ENCODE measurements around the gene RYR1.
"Not testable (repeated sequence)": the region's sequence is repeated elsewhere in the genome, so short reads cannot be mapped to it uniquely, and the experiment has no call there.

The RYR1 gene

DNA sequence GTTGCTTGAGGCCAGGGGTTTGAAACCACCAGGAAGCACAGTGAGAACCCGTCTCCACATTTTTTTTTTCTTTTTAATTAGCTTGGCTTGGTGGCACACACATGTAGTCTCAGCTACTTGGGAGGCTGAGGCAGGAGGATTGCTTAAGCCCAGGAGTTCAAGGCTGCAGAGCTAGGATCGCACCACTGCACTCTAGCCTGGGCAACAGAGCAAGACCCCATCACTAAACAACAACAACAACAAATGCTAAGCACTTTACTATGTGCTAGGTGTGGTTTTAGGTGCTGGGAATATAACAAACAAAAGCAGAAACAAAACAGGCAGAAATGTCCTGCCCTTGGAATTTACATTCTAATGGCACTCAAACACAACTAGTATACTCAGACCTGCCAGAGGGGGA lies 51.3 kb downstream of the RYR1 start:
- no peak overlapping the region for H3K27ac ChIP-seq
- no peak for DNase-seq (ENCODE audit: low read depth, low spot score)

DNA sequence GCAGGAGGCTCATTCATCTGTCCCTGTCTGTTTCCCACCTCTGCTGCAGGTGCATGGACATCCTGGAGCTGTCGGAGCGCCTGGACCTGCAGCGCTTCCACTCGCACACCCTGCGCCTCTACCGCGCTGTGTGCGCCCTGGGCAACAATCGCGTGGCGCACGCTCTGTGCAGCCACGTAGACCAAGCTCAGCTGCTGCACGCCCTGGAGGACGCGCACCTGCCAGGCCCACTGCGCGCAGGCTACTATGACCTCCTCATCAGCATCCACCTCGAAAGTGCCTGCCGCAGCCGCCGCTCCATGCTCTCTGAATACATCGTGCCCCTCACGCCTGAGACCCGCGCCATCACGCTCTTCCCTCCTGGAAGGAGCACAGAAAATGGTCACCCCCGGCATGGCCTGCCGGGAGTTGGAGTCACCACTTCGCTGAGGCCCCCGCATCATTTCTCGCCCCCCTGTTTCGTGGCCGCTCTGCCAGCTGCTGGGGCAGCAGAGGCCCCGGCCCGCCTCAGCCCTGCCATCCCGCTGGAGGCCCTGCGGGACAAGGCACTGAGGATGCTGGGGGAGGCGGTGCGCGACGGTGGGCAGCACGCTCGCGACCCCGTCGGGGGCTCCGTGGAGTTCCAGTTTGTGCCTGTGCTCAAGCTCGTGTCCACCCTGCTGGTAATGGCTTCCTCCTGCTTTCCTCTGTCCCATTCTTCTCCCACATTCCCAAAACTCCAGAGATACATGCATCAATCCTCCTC lies 52.2 kb downstream of the RYR1 start:
- no peak for DNase-seq (ENCODE audit: low read depth, low spot score)
- H3K27ac ChIP-seq, result no peak overlapping the region

DNA sequence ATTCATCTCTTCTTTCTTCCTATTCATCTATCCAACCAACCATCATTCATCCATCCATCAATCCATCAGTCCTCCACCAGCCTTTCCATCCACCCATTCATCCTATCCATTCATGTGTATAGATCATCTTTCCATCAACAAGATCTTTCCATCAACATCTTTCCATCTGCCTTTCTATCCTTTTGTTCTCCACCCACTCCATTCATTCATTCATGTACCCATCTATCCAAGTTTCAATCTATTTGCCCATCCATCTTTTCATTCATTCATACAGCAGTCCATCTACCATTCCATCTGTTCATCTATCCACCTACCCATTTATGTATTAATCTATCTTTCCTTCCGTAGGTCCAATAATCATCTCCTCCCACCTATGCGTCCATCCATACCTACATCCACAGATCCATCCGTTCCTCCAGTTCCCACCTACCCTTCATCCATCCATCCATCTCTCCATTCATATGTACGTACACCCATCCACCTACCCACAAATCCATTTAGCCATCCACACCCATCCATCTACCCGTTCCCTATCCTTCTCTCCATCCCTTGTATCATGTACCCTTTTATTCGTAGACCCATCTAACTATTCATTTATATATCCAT lies 53.3 kb downstream of the RYR1 start:
- no peak overlapping the region for H3K27ac ChIP-seq
- DNase-seq (ENCODE audit: low read depth, low spot score), result no peak

DNA sequence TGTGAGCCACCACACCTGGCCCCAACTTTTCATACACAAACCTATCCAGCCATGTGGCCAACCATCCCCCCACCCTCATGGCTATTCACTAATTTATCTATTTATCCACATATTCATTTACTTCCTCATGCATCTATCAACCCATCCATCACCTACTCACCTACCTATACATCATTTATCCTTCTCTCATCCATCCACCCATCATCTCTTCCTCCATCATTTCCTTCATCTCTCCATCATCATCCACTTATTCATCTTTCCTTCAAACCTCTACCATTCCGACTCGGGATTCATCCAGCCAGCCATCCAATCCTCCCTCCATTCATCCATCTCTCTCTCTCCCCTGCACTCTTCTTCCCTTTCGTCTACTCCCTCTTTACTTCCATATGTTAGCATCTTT lies 54.6 kb downstream of the RYR1 start:
- no peak for DNase-seq (ENCODE audit: low read depth, low spot score)

DNA sequence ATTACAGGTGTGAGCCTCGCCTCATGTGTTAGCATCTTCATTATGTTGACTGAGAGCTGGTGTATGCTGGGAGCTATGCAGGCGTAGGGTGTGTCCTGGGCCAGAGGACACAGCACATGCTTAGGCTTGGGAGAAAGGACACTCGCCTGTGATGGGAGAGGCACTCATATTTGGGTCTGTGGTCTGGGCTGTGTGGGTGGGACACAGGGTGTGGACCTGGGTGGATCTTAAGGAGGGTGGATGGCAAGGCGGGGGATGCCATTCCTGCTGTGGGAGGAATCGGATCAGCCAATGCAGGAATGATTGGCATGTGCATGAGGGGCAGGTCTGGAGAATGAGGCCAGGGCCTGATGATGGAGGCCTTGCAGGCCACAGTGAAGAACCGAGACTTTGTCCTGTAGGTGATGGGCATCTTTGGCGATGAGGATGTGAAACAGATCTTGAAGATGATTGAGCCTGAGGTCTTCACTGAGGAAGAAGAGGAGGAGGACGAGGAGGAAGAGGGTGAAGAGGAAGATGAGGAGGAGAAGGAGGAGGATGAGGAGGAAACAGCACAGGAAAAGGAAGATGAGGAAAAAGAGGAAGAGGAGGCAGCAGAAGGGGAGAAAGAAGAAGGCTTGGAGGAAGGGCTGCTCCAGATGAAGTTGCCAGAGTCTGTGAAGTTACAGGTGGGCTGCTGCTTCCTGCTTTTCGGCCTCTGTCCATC lies 55.4 kb downstream of the RYR1 start:
- no peak for DNase-seq (ENCODE audit: low read depth, low spot score)
- no peak overlapping the region for H3K27ac ChIP-seq

More for the DNA sequence above, 54.6 kb downstream of the RYR1 start:
- H3K27ac ChIP-seq, result no peak overlapping the region

DNA sequence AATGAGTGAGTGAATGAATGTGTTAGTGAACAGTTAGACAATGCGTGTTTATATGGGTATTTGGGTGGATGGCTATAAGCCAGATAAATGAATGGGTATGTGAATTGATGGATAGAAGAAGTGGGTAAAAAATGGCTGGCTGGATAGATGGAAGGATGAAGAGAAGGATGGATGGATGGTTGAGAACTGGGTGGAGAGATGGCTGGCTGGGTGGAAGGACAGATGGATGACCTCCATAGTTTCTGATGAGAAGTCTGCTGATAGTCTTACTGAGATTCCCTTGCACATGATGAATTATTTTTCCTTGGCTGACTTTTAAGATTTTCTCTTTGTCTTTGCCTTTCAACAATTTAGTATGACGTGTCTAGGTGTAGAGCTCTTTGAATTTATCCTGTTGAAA lies 57.4 kb downstream of the RYR1 start:
- DNase-seq (ENCODE audit: low read depth, low spot score), result no peak
- H3K27ac ChIP-seq, result no peak overlapping the region

DNA sequence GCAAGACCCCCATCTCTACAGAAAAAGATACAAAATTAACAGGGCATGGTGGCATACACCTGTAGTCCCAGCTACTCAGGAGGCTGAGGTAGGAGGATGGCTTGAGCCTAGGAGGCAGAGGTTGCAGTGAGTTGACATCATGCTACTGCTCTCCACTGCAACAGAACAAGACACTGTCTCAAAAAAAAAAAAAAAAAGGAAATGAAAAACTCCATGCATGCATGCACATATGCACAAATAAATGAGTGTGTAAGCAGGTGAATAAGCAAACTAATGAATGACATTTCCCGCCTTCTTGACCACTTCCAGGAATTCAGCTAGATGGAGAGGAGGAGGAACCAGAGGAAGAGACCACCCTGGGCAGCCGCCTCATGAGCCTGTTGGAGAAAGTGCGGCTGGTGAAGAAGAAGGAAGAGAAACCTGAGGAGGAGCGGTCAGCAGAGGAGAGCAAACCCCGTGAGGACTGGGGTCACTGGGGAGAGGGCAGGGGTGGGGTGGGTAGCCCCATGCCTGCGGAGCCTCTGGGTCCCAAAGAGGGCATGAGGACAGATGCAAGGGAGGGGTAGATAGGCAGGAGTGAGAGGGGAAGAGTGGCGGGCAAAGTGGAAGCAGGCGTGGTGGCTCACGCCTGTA lies 58.8 kb downstream of the RYR1 start:
- no peak for DNase-seq (ENCODE audit: low read depth, low spot score)
- H3K27ac ChIP-seq, result no peak overlapping the region

DNA sequence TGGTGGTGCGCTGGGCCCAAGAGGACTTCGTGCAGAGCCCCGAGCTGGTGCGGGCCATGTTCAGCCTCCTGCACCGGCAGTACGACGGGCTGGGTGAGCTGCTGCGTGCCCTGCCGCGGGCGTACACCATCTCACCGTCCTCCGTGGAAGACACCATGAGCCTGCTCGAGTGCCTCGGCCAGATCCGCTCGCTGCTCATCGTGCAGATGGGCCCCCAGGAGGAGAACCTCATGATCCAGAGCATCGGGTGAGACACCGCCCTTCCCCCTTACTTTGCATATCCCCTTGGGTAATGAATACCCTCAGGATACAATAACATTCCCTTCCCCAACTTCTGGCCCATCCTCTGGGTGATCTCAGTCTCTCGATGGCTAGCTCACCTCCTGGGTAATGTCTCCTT lies 60.9 kb downstream of the RYR1 start:
- no peak overlapping the region for H3K27ac ChIP-seq
- DNase-seq (ENCODE audit: low read depth, low spot score), result no peak

DNA sequence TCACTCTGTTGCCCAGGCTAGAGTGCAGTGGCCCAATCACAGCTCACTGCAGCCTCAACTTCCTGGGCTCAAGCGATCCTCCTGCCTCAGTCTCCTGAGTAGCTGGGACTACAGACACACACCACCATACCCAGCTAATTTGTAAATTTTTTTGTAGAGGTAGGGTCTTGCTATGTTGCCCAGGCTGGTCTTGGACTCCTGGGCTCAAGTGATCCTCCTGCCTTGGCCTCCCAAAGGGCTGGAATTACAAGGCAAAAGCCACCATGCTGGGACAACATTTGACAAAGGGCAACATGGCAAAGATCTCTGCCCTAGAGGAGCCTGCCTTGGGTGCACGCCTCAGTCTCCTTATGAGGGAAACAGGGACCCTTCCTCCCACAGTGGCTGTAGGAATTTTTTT lies 61.9 kb downstream of the RYR1 start:
- DNase-seq (ENCODE audit: low read depth, low spot score); H3K27ac ChIP-seq: not testable (repeated sequence)

DNA sequence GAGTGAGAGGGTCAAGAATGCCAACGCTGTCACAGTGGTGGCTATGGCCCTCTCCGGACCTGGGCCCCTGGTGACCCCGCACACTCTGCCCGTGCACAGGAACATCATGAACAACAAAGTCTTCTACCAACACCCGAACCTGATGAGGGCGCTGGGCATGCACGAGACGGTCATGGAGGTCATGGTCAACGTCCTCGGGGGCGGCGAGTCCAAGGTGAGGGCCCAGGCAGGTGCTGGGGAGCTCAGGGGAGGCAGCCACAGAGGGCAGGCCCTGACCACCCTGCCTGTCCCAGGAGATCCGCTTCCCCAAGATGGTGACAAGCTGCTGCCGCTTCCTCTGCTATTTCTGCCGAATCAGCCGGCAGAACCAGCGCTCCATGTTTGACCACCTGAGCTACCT lies 62.6 kb downstream of the RYR1 start:
- no peak overlapping the region for H3K27ac ChIP-seq
- no peak for DNase-seq (ENCODE audit: low read depth, low spot score)

DNA sequence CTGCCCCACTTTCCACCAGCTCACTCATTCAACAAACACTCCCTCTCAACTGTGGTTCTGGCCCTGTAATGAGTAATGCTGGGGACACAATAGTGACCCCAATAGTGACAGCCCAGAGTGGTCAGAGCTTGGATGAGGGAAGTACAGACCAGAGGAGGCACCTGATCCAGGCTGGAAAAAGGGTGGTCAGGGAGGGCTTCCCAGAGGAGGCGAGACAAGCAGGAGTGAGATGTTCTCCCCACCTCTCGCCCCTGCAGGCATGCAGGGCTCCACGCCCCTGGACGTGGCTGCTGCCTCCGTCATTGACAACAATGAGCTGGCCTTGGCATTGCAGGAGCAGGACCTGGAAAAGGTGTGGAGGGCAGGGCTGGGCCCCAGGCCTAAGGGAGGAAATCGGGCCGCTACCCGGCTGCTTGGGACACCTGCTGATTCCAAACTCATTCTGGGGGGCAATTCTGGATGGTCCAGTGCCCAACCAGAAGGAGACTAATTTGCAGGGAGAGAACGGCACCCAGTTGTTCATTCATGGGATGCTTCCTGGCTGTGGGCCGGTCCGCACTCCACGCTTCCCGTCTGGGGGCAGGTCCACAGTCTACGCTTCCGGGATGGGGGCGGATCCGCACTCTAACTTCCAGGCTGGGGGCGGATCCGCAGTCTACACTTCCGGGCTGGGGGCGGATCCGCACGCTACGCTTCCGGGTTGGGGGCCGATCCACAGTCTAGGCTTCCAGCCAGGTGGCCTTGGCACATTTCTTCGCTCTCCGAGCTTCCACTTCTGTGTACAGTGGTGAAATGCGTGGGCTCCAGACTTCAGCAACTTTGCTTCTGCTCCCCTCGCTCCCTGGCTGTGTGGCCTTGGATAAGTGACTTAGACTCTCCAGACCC lies 63.4 kb downstream of the RYR1 start:
- no peak overlapping the region for H3K27ac ChIP-seq
- no peak for DNase-seq (ENCODE audit: low read depth, low spot score)

DNA sequence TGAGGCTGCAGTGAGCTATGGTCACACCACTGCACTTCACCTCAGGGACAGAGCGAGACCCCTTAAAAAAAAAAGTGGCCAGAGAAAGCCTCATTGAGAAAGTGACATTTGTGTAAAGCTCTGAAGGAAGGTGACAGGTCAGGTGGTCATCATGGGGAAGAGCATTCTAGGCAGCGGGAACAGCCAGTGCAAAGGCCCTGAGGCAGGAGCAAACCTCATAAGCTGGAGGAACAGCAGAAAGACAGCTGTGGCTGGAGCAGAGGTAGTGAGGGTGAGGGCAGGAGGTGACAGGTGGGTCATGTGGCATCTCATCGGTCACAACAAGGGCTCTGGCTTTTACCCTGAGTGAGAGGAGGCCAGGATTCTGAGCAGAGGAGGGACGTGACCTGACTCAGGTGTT lies 64.4 kb downstream of the RYR1 start:
- no peak for DNase-seq (ENCODE audit: low read depth, low spot score)
- H3K27ac ChIP-seq, result no peak overlapping the region

DNA sequence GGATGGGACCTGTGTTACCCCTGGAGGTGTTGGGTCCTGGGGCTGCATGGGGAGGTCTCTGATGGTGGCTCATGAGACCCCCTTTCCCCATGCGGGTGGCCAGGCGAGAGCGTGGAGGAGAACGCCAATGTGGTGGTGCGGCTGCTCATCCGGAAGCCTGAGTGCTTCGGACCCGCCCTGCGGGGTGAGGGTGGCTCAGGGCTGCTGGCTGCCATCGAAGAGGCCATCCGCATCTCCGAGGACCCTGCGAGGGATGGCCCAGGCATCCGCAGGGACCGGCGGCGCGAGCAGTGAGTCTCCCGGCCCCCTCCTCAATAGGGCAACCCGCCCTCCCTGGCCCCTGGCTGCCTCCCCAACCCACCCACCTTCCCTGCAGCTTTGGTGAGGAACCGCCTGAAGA lies 66.0 kb downstream of the RYR1 start:
- no peak overlapping the region for H3K27ac ChIP-seq
- no peak for DNase-seq (ENCODE audit: low read depth, low spot score)

DNA sequence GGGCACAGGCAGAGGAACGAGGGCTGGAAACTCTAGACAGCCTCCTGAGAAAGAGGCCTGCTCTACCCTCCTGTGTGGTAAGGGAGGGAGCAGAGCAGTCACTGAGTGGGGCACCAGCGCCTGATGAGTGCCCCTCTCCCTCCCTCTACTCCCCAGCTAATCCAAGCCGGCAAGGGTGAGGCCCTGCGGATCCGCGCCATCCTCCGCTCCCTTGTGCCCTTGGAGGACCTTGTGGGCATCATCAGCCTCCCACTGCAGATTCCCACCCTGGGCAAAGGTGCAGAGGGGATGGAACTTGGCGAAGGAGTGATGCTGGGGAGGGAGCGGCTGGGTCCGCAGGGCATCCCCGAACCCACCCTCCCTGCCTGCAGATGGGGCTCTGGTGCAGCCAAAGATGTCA lies 67.0 kb downstream of the RYR1 start:
- no peak for DNase-seq (ENCODE audit: low read depth, low spot score)
- no peak overlapping the region for H3K27ac ChIP-seq

DNA sequence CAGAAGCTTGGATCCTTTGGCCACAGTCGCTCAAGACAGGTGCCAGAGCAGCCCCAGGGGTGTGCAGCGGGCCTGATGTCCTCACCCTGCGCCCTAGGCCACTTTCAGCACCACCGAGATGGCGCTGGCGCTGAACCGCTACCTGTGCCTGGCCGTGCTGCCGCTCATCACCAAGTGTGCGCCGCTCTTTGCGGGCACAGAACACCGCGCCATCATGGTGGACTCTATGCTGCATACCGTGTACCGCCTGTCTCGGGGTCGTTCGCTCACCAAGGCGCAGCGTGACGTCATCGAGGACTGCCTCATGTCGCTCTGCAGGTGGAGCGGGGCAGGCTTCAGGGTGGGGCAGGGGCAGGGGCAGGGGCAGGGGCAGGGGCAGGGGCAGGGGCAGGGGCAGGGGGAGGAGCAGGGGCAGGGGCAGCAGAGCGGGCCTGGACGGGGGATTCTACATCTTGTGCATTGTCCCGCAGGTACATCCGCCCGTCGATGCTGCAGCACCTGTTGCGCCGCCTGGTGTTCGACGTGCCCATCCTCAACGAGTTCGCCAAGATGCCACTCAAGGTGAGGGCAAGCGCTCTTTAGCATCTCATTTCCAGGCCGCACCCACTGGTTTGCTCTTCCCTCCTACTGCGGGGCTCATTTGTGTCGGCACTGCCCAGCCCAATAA lies 69.1 kb downstream of the RYR1 start:
- H3K27ac ChIP-seq, result no peak overlapping the region

DNA sequence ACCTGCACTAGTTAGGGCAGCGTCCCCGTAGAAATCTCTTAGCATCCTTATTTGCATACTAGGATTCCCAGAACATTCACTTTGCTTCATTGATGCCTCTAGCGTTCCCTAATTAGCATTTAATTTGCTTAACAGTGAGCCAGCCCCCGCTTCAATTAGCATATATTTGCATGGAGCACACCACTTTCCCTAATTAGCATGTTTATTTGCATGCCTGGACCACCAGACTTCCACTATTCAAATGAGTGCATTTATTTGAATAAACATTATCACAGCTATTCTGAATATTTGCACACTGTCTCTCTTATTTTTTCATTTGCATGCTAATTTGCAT lies 69.6 kb downstream of the RYR1 start:
- no peak for DNase-seq (ENCODE audit: low read depth, low spot score)
- H3K27ac ChIP-seq, result no peak overlapping the region

More for the DNA sequence above, 69.1 kb downstream of the RYR1 start:
- DNase-seq (ENCODE audit: low read depth, low spot score), result no peak

DNA sequence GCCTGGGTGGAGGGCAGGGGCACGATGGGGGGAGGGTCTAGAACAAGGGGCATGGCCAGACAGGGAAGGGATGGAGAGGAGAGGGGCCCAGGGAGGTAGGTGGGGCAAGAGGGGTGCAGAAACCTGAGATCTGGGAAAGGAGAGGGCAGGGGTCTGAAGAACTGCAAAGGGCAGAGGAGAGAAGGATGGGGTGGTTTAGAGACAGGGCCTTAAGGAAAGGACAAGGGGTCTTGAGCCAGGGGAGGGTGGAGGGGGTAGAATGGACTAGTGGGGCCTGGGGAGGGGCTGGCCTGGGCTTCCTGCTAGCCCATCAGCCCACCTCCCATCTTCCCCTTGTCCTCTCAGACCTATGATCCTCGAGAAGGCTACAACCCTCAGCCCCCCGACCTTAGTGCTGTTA lies 72.5 kb downstream of the RYR1 start:
- no peak for DNase-seq (ENCODE audit: low read depth, low spot score)

DNA sequence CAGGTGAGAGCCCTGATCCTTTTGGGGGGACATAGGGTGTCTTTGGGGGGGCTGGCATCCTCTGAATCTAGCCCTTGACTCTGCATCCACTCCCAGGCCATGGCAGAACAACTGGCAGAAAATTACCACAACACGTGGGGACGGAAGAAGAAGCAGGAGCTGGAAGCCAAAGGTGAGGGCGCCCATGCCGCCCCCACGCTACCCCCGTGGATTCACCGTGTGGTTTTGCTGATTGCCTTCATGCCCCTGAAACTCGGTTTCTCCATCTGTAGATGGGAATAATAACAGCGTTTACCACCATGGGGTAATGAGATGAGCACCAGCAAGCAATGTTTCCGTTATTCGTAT lies 72.9 kb downstream of the RYR1 start:
- no peak for DNase-seq (ENCODE audit: low read depth, low spot score)
- no peak overlapping the region for H3K27ac ChIP-seq

More for the DNA sequence above, 72.5 kb downstream of the RYR1 start:
- no peak overlapping the region for H3K27ac ChIP-seq

DNA sequence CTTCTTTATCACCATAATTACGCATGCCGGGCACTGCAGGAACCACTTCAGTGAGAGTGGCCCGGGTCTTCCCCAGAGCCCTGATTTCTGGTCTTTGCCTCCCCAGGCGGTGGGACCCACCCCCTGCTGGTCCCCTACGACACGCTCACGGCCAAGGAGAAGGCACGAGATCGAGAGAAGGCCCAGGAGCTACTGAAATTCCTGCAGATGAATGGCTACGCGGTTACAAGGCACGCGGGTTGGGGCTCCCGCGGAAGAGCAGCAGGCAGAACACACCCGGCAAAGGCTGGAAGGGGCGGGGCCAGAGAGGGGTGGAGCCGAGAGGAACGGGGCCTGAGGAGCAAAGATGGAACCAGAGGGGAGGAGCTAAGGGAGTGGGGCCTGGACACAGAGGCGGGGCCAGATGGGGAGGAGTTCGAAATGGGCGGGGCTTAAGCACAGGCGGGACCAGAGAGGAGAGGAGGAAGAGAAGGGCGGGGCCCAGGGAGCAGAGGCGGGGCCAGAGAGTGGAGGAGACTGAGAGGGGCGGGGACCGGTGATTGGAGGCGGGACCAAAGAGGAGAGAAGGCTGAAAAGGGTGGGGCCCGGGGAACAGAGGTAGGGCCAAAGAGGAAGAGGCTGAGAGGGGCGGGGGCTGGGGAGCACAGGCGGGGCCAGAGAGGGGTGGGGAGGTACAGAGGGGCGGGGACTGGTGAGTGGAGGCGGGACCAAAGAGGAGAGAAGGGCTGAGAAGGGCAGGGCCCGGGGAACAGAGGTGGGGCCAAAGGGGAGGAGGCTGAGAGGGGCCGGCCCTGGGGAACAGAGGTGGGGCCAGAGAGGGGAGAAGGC lies 73.4 kb downstream of the RYR1 start:
- peak; percentile 16 for DNase-seq (ENCODE audit: low read depth, low spot score)
- no peak overlapping the region for H3K27ac ChIP-seq
